Upper lobe of right lung (tissue), 1 donor: ENCODE measurements around the gene DNAJB7. TPM values are rescaled to one million over a fixed set of nuclear protein-coding genes. Genes with fewer than 3 reads are reported as not detected.
"Not testable (repeated sequence)": the region's sequence is repeated elsewhere in the genome, so short reads cannot be mapped to it uniquely, and the experiment has no call there.

ENCODE experiments used
- ATAC-seq: fragments of 200-7000 bp; cut with Tn5 transposase; one replicate; pipeline ENCODE4 v1.9.1; 2020; ENCODE audit warnings: mild to moderate bottlenecking, moderate library complexity
- DNase-seq: peaks from one replicate; pipeline ENCODE4 v3.0.0-alpha.2; 2020
- H3K27ac ChIP-seq: fragments of 200-600 bp; one replicate; pipeline ENCODE4 v1.8.0; 2022
- H3K27me3 ChIP-seq: fragments of 200-600 bp; one replicate; pipeline ENCODE4 v1.8.0; 2022; ENCODE audit warnings: mild to moderate bottlenecking
- H3K36me3 ChIP-seq: fragments of 200-600 bp; one replicate; pipeline ENCODE4 v1.8.0; 2022
- H3K4me1 ChIP-seq: fragments of 200-600 bp; one replicate; pipeline ENCODE4 v1.8.0; 2022
- H3K4me3 ChIP-seq: fragments of 200-600 bp; one replicate; pipeline ENCODE4 v1.8.0; 2022; ENCODE audit warnings: mild to moderate bottlenecking
- H3K9me3 ChIP-seq: fragments of 200-600 bp; one replicate; pipeline ENCODE4 v1.8.0; 2022
- CTCF ChIP-seq: fragments of 200-600 bp; IDR thresholded peaks from one replicate; pipeline ENCODE4 v1.8.0; 2022; ENCODE audit warnings: antibody characterized with exemption
- intact Hi-C: fragments of 100-400 bp; cut with DNase I; formaldehyde crosslinking; loops from one replicate; pipeline ENCODE4 v1.11.0; 2022
- total RNA-seq: library from RNA; stranded (reverse); fragmentation: NEBNext Ultra II Directional; extraction: Animal tissue kit (Norgen Biotek cat#: 25700); gene quantifications from one replicate; pipeline ENCODE4 v1.2.1, GENCODE V29; 2021
- donor health status: DM: no; HTN: yes; CAD: no; lungs with severe emphysema.

Gene DNAJB7
- total RNA-seq, 1 donor from 2014 or later = not detected

DNA sequence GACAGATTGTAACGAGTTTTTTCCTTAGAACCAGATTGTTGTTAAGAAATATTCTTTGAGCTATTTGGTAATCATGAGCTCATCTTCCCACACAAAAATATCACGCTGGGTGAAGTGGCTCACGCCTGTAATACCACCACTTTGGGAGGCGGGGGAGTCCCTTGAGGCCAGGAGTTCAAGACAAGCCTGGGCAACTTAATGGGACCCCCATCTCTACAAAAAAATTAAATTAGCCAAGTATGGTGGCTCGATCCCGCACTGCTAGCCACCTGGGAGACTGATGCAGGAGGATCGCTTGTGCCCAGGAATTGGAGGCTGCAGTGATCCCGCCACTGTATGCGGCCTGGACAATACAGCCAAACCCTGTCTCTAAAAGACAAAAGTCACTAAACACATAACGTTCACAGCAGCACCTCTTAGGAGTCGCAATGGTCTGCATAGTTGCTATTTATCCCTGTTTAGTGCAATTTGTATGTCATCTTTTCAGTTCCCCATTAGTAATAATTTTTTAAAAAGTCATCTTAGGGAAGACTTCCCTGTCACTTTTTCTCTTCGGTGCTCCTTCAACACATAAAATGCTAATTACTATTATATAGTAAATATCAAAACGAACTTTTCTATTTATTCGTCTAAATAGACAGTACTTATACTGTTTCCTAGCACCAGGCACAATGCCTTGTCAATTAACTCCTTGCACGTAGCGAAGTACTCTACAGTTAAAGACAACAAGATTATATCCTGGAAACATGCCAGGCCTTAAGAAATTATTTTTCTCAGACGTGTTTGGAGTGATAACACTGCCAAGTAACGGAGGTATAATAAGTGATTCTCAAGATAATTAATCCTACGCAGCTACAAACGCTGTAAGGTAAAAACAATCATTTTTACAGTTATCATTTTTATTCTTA is 6.6 kb downstream of the DNAJB7 start:
- Histone ChIP-seq H3K36me3 (peaks cover 5% of the 10 kb centered on the region), H3K27me3 (no peaks in the 10 kb centered on the region), H3K27ac (peak overlapping the region; percentile 94), H3K4me1 (peaks cover 41% of the 10 kb centered on the region), H3K4me3 (peak overlapping the region; percentile 95), H3K9me3 (no peaks in the 10 kb centered on the region)
- intact Hi-C loops = no loop called here
- no peak for ATAC-seq
- no peak for TF ChIP-seq CTCF
- DNase-seq = no peak

DNA sequence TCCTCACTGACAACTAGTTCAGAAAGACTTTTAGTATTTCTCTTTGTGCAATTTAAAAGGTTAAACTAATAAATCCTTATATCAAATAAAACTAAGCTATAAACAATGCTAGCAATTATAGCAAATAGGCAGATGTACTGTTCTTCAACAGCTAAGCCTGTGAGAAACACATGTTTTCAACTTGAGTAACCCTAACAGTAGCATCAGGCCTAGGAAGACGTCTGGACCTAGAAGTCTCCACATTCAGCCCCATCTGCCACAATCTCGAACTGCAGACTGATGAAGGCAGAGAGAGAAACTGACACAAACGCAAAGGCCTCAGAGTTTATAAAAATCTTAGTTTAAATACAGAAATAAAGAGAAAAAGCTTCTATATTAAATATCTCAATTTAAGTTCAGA is 8.0 kb downstream of the DNAJB7 start:
- intact Hi-C loops = no loop called here
- Histone ChIP-seq H3K27me3 (no peaks in the 10 kb centered on the region), H3K4me1 (peaks cover 41% of the 10 kb centered on the region), H3K36me3 (peaks cover 19% of the 10 kb centered on the region), H3K9me3 (no peaks in the 10 kb centered on the region), H3K27ac (no peak overlapping the region), H3K4me3 (peak overlapping the region; percentile 95)
- DNase-seq = no peak
- no peak for ATAC-seq
- no peak for TF ChIP-seq CTCF

DNA sequence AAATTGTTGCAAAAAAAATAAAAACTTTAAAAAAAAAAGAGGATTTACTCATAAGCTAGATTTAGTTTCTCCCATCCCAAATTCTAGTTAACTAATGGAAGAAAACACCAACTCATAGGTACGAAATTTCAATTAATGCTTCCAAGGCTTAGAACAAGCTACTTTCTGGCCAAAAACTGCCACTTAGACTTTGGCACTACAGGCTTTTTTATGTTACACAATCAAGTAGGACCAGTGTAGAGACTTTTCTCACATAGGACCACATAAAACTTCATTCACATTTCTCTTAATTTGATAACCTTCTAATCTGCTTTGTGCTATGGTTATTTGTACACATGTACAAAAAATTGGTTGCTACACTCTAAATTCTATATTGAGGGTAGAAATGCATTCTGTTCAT is 8.6 kb downstream of the DNAJB7 start:
- TF ChIP-seq CTCF = no peak
- no peak overlapping the region for H3K27ac ChIP-seq
- no peak for DNase-seq

DNA sequence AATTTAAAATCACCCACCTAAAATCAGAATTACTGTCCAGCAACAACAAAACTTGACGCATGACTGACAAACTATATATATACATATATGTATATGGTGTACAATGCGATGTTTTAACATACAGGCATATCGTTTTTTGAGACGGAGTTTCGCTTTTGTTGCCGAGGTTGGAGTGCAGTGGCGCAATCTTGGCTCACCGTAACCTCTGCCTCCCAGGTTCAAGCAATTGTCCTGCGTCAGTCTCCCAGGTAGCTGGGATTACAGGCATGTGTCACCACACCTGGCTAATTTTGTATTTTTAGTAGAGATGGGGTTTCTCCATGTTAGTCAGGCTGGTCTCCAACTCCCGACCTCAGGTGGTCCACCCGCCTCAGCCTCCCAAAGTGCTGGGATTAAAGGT is 16.1 kb downstream of the DNAJB7 start:
- DNase-seq, H3K27me3 ChIP-seq, H3K27ac ChIP-seq, ATAC-seq, H3K9me3 ChIP-seq, intact Hi-C loops, H3K4me1 ChIP-seq, H3K4me3 ChIP-seq: not testable (repeated sequence)
- H3K36me3 ChIP-seq = peaks cover 98% of the 10 kb centered on the region

More for the DNA sequence above, 8.6 kb downstream of the DNAJB7 start:
- Histone ChIP-seq H3K9me3 (no peaks in the 10 kb centered on the region), H3K4me3 (peak overlapping the region; percentile 1), H3K4me1 (peaks cover 41% of the 10 kb centered on the region), H3K27me3 (no peaks in the 10 kb centered on the region), H3K36me3 (peaks cover 25% of the 10 kb centered on the region)
- intact Hi-C loops = no loop called here
- ATAC-seq = no peak

DNA sequence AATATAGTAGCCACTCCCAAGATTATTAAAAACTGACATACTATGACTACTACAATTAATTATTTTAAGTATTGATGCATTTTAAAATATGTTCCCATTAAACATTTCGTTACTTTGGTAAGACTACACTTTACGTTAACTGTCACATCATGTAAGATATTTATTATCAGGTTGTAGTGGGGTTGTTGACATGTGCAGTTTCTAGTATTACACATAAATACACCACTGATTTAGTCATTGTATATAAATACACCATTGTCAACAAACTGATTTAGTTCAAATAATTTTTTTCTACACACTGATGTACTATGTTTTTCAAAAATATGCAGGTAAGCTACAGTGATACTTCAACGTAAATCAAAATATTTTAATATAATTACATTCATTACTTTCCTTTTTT is 17.0 kb downstream of the DNAJB7 start:
- peaks cover 98% of the 10 kb centered on the region for H3K36me3 ChIP-seq
- no peak for TF ChIP-seq CTCF
- ATAC-seq = no peak

DNA sequence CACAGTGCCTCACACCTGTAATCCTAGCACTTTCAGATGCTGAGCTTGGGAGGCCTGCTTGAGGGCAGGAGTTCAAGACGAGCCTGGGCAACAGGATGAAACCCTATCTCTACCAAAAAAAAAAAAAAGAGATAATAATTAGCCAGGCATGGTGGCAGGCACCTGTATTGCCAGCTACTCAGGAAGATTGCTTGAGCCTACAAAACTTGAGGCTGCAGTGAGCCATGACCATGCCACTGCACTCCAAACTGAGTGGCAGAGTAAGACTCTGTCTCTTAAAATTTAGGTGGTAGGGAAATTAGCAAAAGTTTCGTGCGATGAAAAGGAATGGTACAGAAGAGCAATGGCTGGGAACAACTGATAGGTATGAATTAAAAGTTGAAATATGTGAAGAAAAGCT is 23.4 kb downstream of the DNAJB7 start:
- peaks cover 99% of the 10 kb centered on the region for H3K36me3 ChIP-seq
- intact Hi-C loops = no loop called here

More for the DNA sequence above, 17.0 kb downstream of the DNAJB7 start:
- intact Hi-C loops = no loop called here
- no peaks in the 10 kb centered on the region for H3K9me3 ChIP-seq
- H3K27me3 ChIP-seq = no peaks in the 10 kb centered on the region
- no peaks in the 10 kb centered on the region for H3K4me1 ChIP-seq
- DNase-seq = no peak
- no peak overlapping the region for H3K27ac ChIP-seq
- H3K4me3 ChIP-seq = no peak overlapping the region

More for the DNA sequence above, 23.4 kb downstream of the DNAJB7 start:
- Histone ChIP-seq H3K4me1 (no peaks in the 10 kb centered on the region), H3K27me3 (no peaks in the 10 kb centered on the region), H3K4me3 (no peak overlapping the region), H3K27ac (no peak overlapping the region), H3K9me3 (no peaks in the 10 kb centered on the region)
- TF ChIP-seq CTCF = no peak
- no peak for DNase-seq
- ATAC-seq = no peak
